Amygdala (tissue), 56 donors: ENCODE results near the gene CHMP4A.

Source experiments
- DNase-seq, 56 donors: peaks; one replicate each; lab custom pipeline; 2025; lab: John Stamatoyannopoulos, UW

The CHMP4A gene

GRCh38 chr14:24160850-24161804, 52.2 kb downstream of the CHMP4A start, which contains the start of gene IRF9:
Gene IRF9 (plus strand): TSS chr14:24161265. CDS start chr14:24162145, 880 bp downstream.
- peak; percentile 68 to 98 (median 91) for DNase-seq

GRCh38 chr14:24160499-24160849, 52.8 kb downstream of the CHMP4A start:
- no peak for DNase-seq

DNA sequence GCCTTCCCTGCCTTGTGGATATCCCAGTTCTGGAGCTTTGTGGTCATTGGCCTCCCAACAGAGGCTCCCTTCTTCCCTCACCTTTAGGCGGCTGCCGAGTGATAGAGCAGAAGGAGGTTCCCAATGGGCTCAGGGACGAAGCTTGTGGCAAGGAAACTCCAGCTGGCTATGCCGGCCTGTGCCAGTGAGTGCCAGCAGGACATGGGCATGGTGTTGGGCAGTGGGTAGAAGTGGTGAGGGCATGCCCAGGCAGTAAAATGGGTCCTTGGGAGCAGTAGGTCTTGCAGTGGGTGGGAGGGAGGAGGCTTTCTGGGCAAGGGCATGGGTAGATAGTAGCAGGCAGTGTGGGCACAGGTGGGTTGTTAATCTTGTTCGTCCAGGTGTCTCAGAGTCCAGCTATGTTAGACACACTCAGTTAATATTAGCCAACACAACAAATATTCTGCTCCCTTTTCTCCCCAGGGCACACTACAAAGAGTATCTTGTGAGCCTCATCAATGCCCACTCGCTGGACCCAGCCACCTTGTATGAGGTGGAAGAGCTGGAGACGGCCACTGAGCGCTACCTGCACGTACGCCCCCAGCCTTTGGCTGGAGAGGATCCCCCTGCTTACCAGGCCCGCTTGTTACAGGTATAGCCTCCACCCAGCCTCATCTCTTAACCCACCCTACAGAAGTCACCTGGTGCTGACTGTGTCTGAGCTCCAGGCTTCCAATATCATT, 53.4 kb downstream of the CHMP4A start:
- DNase-seq = no peak
